DMS 273 treated with DMSO at 0.1 percent for 48 hours (cell line): ENCODE results near the gene CTNNBL1.

Source experiments
- DNase-seq: peaks from one replicate; lab custom pipeline; 2025; lab: John Stamatoyannopoulos, UW

CTNNBL1 gene

GRCh38 chr20:37742131-37742530, 48.3 kb downstream of the CTNNBL1 start:
- no peak for DNase-seq

- no peak for DNase-seq
Measured at GRCh38 chr20:37744347-37744746, 50.5 kb downstream of the CTNNBL1 start.

GRCh38 chr20:37745553-37745952, 51.7 kb downstream of the CTNNBL1 start:
- no peak for DNase-seq

GRCh38 chr20:37748015-37748414, 54.2 kb downstream of the CTNNBL1 start:
- no peak for DNase-seq

GRCh38 chr20:37749218-37749617, 55.4 kb downstream of the CTNNBL1 start:
- DNase-seq = no peak

GRCh38 chr20:37749620-37750403, 56.0 kb downstream of the CTNNBL1 start:
- DNase-seq = no peak

GRCh38 chr20:37755665-37756064, 61.8 kb downstream of the CTNNBL1 start:
- DNase-seq = no peak

GRCh38 chr20:37756234-37756633, 62.4 kb downstream of the CTNNBL1 start:
- no peak for DNase-seq

GRCh38 chr20:37757550-37757949, 63.7 kb downstream of the CTNNBL1 start:
- DNase-seq = no peak

- DNase-seq = no peak
Measured at GRCh38 chr20:37758332-37758731, 64.5 kb downstream of the CTNNBL1 start.

GRCh38 chr20:37759052-37759553, 65.3 kb downstream of the CTNNBL1 start:
- DNase-seq = no peak

- no peak for DNase-seq
Measured at GRCh38 chr20:37759761-37760209, 66.0 kb downstream of the CTNNBL1 start.

- no peak for DNase-seq
Measured at GRCh38 chr20:37760322-37760721, 66.5 kb downstream of the CTNNBL1 start.

GRCh38 chr20:37762716-37763485, 69.1 kb downstream of the CTNNBL1 start:
- DNase-seq = no peak

GRCh38 chr20:37764333-37764935, 70.6 kb downstream of the CTNNBL1 start:
- DNase-seq = no peak

- no peak for DNase-seq
Measured at GRCh38 chr20:37770908-37771307, 77.1 kb downstream of the CTNNBL1 start.

GRCh38 chr20:37773291-37773826, 79.5 kb downstream of the CTNNBL1 start:
- no peak for DNase-seq

- no peak for DNase-seq
Measured at GRCh38 chr20:37774156-37774555, 80.3 kb downstream of the CTNNBL1 start.

- DNase-seq = no peak
Measured at GRCh38 chr20:37775200-37775599, 81.4 kb downstream of the CTNNBL1 start.

- no peak for DNase-seq
Measured at GRCh38 chr20:37776049-37776448, 82.2 kb downstream of the CTNNBL1 start.

GRCh38 chr20:37776526-37776925, 82.7 kb downstream of the CTNNBL1 start:
- DNase-seq = no peak
